HG02588 (cell line): ENCODE data around the gene GNG10.
"Not testable (repeated sequence)": the region's sequence is repeated elsewhere in the genome, so short reads cannot be mapped to it uniquely, and the experiment has no call there.

Experiments
- ATAC-seq: cut with Tn5 transposase; IDR thresholded peaks from one replicate; pipeline ENCODE4 v1.9.1; 2021; ENCODE audit warnings: mild to moderate bottlenecking, moderate library complexity; ENCODE audit not compliant: unreplicated experiment

GNG10 gene

DNA sequence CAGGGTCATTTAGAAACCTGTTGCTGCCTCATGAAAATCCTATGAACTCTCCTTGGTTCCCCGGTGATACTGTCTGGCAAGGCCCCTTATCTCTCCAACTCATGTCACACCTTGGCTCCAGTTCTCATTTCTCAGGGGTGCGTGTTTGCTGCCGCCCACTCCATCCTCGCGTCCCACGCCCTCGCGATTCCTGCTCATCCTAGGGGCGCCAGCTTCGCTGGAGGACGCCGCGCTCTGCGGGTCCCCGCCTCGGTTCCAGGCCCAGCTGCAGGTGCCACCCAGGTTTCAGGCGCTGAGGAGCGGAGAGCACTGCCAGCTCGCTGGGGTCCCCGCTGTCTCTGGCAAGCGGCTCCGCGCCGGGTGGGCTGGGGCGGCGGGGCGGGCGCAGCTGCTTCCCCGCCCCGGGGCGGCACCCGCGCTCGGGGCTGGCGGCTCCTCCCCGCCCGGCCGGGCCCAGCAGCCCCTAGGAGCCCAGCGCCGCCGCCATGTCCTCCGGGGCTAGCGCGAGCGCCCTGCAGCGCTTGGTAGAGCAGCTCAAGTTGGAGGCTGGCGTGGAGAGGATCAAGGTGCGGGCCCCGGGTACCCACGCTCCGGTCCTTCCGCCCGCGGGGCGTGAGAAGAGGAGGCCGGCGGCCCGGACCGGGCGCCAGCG is at the start of gene GNG10:
GNG10 (plus strand) TSS at position 456 of the 652 bp plus-strand sequence; CDS start at position 486, 30 bp downstream.
- ATAC-seq: peak; percentile 83

DNA sequence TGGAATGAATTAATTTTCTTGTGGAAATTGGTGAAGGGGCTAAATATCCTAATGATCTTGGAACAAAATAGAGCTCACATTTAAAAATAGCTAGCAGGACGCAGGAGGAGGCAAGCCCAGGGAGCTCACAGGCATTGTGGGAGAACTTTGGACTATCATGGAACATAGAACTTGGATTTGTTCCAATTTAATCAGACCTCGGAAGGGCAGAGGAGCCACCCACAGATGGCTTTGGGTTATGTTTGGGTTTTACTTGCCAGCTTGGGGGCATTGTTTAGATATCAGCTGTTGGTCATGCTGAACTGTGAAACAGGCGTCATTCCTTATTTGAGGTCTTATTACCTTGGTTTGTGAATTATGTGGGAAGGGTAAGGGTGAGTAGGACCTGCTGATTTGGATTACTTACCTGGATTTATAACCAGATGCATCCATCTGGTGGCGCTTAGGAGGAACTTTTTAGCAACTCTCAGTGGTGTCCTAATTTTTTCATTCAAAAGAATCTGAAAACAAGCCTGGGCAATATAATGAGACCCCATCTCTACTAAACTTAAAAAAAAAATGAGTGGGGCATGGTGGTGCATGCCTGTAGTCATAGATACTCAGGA is 47.9 kb upstream of the GNG10 start:
- no peak for ATAC-seq

GRCh38 chr9:111615928-111616327 is 45.5 kb upstream of the GNG10 start:
- no peak for ATAC-seq

DNA sequence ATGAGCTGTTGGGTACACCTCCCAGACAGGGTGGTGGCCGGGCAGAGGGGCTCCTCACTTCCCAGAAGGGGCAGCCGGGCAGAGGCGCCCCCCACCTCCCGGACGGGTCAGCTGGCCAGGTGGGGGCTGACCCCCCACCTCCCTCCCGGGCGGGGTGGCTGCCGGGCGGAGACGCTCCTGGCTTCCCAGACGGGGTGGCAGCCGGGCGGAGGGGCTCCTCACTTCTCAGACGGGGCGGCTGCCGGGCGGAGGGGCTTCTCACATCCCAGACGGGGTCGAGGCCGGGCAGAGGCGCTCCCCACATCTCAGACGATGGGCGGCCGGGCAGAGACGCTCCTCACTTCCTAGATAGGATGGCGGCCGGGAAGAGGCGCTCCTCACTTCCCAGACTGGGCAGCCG is 44.1 kb upstream of the GNG10 start:
- ATAC-seq: not testable (repeated sequence)

DNA sequence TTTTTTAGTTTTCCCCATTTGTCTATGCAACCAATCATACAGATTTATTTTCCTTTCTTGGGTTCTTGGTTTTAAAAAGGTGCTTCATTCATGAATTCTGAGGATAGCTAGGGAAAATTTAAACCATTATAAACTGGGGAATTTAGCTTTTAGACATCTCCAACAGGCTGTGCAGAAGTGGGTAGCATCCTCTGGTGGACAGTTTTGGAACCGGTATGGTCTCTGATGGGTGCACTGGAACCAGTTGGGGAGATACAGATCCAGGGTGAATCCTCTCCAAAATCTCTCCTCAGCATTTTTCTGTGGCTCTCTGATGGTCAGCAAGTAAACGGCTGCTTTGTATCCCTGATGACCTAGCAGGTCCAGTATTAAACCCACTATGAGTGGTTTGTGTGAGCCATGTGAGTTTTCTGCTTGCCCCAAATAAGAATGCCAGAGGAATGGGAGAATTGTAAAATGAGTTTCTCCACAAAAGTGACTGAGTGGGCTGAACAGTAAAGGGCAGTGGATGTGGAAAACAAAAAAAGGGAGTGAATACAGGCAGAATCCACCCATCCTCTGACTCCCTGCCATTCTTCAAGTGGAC is 39.4 kb upstream of the GNG10 start:
- ATAC-seq: no peak

- ATAC-seq: no peak
Observed at GRCh38 chr9:111622626-111623025, 38.8 kb upstream of the GNG10 start.

- ATAC-seq: no peak
Observed at GRCh38 chr9:111627260-111627963, 34.0 kb upstream of the GNG10 start.

DNA sequence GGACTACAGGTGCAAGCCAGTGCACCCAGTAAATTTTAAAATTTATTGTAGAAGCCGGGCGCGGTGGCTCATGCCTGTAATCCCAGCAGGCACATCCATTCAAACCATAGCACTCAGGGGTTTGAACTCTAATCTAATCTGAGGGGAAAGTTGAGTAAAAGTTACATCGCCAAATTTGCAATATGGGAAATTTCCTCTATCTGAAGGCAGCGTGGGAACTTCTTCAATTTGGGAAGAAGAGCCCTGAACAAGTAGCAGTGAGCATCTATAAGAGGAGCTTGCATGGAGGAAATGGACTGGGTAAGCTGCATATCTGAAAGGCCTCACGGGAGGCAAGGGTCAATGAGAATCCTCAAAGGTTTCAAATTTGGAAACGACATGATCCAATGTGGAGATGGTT is 33.0 kb upstream of the GNG10 start:
- ATAC-seq: no peak

DNA sequence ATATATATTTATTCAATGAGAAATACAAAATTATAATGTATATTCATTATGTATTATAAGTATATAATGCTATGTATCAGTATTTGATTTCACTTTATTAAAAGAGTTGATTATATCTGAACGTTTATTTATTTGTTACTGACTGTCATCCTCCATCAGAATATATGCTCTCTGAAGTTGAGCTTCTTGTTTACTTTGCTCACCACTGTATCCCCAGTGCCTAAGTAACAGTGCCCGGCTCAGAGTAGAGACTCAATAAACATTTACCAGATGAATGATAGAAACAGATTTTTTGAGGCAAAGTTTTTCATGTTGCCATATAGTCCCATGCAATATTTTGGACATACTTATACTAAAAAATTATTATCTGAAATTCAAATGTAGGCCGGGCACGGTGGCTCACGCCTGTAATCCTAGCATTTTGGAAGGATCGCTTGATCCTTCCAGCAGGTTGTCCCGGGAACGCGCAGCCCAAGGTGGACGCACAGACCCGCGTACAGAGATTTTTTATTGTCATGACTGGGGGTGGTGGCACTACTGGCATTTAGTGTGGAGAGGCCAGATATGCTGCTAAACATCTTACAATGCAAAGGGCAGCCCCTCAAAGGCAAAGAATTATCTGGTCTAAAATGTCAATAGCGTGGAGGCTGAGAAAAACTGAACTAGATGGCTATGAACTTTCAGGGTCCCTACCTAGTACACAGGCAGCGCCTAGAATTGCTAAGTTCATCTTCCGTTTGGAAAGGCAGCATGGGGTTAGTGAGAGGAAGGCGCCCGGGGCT is 31.0 kb upstream of the GNG10 start:
- ATAC-seq: peak; percentile 23

DNA sequence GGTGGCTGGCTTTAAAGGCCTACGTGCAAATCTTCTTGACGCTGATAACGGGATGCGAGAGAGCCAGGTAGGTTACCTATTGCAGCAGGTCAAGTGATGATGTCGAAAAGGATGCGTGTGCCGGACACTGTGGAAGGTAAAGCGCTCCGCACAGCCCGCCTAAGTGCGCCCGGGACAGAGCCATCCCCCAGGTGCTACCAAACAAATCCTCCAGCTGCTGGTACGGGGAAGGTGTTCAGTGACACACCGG is 30.5 kb upstream of the GNG10 start:
- no peak for ATAC-seq

DNA sequence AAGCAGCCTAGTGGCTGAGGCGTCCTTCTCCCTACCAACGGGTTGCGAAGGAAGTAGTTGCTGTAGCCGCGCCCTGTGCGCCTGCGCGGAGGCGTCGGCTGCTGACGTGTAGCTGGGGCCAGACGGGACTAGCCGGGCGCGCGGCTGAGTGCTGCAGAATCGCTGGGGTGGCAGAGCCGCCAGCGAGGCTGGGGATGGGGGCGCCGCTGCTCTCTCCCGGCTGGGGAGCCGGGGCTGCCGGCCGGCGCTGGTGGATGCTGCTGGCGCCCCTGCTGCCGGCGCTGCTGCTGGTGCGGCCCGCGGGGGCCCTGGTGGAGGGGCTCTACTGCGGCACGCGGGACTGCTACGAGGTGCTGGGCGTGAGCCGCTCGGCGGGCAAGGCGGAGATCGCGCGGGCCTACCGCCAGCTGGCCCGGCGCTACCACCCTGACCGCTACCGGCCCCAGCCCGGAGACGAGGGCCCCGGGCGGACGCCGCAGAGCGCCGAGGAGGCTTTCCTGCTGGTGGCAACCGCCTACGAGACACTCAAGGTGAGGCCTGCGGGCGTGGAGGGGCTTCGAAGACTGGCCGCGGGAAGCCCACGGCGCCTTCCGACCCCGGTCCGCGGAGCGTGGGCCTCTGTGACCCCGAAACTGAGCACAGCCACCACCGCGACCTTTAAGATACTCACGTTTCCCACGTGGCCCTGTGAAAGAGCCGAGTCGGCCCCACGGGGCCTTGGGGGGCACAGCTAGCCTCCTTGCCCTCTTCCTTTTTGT is 30.0 kb upstream of the GNG10 start, which contains the start of gene DNAJC25:
DNAJC25 (plus strand) TSS at position 121 of the 758 bp plus-strand sequence; CDS start at position 195, 74 bp downstream.
- ATAC-seq: peak; percentile 96

DNA sequence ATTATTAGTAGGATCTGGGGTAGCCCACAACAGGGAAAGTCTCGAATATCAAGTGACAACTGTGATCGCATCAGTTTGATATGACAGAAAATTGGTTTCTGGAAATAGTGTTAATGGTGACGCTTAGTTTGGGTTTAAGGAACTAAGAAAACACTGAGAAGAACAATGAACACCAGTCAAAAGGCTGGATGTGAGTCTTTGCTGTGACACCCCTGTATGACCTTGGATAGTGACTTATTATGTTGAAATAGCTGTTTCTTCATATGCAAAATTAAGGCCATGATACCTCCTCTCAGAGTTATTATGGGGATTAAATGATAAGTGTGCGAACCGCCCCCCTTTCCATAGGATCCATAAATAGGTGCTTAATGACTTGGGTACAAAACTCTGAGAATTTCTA is 29.3 kb upstream of the GNG10 start:
- no peak for ATAC-seq

DNA sequence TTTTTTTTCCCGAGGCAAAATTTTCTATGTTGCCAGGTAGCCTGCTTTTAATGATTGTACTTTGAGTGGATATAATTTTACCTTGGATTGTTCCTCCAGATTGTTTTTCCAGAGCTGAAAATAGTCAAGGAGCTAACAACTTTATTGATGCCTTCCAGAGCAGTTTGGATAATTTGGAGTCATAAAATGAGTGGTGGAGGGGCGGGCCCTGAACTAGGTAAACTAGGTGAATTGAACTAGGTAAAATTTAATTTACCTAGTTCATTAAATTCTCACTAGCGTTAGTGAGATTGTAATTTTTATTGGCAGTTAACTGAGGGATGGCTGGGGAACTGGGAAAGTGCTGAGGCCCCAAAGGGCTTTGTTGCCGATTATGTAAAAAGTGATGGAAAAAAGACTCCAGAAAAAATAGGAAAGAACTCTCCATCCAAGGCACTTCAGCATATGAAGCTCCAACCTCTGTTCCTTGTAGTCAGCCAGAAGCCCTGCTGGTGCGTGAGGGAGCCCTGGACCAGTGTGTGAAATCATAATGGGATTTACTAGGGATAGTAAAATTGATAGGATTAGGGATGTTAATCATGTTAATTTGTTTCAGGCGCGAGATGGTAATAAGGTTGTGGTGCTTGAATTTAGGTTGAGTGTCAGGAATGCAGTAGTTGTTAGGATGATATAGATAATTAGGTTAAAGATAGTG is 28.6 kb upstream of the GNG10 start:
- no peak for ATAC-seq

- ATAC-seq: no peak
Observed at GRCh38 chr9:111633389-111633736, 28.0 kb upstream of the GNG10 start.

DNA sequence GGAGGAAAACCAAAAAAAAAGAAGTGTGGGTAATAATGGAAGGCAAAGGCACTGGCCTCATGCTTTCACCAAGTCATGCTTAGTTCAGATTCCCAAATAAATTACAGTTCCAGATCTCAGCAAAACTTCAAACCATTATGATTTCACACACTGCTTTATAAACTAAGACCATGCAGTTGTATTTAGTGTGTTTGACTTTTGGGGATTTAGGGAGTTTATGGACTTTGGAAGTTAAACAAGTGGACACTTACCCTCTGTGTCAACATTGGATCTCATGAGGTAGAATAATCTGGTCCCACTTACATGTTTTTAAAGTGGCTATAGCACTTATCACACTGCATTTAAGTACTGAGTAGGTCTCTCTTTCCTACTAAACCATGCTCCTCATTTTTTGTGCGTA is 26.5 kb upstream of the GNG10 start:
- ATAC-seq: no peak

DNA sequence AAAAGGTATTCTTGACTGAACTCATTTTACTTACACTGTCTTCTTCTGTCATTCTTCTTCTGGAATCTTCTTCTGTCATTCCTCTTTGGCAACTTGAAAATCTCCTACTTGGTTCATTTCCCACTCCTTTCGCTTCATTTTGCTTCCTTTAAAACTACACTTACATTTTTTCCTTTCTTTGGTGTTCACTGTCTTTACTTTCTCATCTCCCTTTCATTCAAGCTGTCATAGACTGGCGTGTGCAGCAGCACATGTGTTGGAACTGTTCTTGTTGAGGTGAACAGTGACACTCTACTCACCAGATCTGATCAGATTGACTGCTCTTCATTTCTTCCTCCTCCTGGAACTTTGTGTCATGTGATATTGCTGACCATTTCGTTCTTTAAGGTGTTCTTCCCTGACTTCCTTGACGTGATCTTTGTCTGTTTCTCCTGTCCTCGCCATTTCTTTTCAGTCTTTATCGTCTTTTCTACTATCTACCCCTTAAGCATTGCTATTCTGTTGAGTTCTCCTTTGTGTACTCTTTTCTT is 23.9 kb upstream of the GNG10 start:
- ATAC-seq: no peak

DNA sequence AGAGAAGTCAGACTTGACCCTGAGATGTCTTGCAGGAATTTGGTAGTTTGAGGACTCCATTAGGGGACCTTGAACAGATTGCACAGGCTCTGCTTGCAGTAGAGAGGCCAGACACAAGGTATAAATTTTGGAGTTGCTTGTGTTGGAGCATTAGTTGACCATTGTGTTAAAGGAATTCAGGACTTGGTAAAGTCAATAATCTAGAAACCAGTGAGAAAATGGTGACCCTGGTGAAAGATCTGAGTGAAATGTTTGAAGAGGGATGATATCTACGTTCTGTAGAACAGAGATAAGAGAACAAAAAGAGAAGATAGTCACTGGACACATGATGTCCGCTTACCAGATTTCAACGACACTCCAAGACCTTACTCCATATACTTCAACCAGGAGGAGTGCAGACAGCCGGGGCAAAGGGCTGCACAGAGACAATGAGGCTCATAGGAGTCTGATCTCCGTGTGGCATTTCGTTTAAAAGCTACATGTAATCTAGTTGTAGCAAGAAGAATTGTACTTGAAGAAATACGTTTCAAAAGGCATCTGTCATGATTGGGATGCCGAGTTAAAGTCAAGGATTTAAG is 17.1 kb upstream of the GNG10 start:
- no peak for ATAC-seq

DNA sequence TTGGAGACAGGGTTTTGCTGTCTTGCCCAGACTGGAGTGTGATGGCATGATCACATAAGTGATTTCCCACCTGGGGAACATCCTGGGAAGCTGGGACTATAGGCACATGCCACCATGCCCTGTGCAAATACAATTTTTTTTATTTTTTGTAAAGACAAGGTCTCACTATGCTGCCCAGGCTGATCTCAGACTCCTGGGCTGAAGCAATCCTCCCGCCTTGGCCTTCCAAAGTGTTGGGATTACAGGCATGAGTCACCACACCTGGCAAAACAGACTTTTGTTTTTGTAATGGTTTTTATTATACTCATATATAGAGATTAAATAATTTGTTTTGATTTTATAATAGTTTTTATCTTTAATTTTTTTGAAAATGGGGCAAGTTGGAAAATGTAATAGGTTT is 15.6 kb upstream of the GNG10 start:
- no peak for ATAC-seq

DNA sequence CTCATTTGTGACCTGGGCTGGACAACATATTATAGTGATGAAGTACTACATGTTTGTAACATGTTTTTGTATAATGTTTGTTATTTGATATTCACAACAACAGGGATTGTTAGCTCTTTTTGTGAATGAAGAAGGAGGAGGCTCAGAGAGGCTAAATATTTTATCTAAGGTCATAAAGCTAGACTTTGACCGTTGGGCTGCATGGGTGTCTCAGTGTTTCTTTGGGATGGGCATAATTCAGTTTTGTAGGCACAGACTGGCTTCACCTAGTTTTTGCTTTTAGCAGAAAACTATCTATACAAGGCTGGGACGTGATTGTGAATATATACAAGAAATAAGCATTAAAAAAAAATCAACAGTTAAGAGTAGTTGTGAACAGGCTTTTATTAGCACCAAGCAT is 15.0 kb upstream of the GNG10 start:
- ATAC-seq: no peak
